ENCODE measurements around the gene ARID3A.

Gene ARID3A

DNA sequence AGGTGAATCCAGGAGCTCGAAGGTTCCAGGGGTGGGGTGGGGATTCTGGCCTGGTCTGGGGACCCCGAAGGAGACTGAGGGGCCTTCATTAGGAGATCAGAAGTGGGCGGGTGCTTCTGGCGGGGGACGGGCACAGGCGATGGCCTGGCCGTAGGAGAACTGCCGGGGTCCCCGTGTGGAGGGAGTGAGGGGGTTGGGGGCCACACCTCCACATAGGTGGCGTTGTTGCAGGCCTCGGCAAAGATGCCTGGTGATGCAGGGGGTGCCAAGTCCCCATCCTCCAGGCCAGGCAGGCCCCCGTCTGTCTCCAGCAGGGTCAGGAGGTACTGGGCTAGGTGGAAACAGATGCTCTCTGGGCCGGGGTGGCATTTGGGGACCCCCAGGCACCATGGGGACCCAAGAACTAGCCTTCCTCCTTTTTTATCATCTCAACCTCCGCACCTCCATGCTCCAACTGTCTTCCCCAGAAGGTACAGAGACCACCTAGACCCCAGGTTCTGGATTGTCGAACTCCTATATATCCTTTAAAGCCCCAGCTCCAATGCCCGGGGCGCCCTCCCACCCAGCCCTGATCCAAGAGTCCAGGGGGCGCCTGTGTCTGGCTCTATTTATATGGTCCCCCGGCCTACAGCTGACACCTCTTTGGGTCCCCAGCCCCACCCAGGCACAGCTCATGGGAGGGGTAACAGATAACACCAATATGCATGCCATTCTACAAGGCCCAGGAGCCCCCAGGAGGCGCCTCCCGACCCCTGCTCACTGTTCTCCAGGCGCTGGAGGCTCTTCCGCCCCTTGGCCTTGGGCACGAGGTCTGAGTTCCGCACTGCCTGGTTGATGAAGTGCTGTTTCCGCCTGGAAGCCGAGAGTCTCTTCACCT lies 24.4 kb upstream of the ARID3A start:
- no peak for TF ChIP-seq ZFX (IDR thresholded peaks at IDR 0.05)
- TF ChIP-seq, protein P1, sequence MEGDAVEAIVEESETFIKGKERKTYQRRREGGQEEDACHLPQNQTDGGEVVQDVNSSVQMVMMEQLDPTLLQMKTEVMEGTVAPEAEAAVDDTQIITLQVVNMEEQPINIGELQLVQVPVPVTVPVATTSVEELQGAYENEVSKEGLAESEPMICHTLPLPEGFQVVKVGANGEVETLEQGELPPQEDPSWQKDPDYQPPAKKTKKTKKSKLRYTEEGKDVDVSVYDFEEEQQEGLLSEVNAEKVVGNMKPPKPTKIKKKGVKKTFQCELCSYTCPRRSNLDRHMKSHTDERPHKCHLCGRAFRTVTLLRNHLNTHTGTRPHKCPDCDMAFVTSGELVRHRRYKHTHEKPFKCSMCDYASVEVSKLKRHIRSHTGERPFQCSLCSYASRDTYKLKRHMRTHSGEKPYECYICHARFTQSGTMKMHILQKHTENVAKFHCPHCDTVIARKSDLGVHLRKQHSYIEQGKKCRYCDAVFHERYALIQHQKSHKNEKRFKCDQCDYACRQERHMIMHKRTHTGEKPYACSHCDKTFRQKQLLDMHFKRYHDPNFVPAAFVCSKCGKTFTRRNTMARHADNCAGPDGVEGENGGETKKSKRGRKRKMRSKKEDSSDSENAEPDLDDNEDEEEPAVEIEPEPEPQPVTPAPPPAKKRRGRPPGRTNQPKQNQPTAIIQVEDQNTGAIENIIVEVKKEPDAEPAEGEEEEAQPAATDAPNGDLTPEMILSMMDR (conservative IDR thresholded peaks at IDR 0.05), result no peak

DNA sequence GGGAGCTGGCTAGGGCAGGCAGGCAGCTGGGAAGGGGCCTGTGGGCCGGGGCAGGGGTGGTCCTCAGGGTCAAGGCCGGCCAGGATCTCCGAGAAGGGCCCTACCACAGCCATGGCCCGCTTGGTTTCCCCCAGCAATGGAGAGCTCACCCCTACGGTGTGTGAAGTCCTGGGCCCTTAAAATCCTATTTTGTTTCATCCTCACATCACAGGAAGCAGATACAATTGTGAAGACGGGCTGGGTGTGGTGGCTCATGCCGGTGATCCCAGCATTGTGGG lies 23.8 kb upstream of the ARID3A start:
- no peak for TF ChIP-seq ZFX (IDR thresholded peaks at IDR 0.05)
- TF ChIP-seq, protein P1 (conservative IDR thresholded peaks at IDR 0.05), result no peak
- no peak overlapping the region for H3K27ac ChIP-seq

More for the DNA sequence above, 24.4 kb upstream of the ARID3A start:
- H3K27ac ChIP-seq, result no peak overlapping the region

DNA sequence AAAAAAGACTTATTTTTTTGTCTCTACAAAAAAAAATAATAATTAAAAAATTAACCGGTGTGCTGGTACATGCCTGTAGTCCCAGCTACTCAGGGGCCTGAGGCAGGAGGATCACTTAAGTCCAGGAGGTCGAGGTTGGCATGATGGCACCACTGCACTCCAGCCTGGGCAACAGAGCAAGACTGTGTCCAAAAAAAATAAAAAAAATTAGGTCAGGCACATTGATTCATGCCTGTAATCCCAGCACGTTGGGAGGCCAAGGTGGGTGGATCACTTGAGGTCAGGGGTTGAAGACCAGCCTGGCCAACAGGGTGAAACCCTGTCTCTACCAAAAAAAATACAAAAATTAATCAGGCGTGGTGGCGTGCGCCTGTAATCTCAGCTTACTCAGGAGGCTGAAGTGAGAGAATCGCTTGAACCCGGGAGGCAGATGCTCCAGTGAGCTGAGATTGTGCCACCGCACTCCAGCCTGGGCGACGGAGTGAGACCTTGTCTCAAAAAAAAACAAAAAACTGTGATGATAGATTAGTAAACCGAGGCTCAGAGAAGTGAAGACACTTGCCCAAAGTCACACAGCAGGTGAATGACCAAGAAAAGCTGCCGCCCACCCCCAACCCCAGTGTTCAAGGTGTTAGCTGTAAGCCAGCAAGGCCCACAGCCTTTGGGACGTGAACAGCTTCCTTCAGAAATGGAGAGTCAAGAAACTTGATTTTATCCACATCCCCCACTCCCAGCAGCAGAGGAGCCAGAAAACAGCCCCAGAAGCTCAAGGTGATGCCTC lies 23.2 kb upstream of the ARID3A start:
- no peak overlapping the region for H3K27ac ChIP-seq
- no peak for TF ChIP-seq ZFX (IDR thresholded peaks at IDR 0.05)
- TF ChIP-seq, protein P1 (conservative IDR thresholded peaks at IDR 0.05), result no peak

DNA sequence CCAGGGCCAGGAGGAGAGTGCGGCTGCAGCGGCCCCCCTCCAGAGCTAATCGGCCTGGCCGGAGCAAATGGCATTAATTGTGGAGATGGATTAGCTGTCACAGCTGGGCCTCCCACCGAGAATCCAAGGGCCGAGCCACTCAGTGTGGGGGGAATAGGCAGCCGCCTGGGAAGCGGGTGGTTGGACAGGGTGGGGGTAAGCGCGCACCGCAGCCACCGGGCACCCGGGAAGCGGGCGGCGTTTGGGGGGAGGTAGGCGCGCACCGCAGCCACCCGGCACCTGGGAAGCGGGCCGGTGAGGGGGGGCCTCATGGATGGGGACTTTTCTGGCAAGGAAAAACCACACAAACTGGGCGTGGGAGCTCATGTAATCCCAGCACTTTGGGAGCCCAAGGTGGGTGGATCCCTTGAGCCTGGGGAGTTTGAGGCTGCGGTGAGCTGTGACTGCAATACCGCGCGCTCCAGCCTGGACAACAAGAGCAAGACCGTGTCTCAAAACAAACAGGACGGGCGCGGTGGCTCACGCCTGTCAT lies 22.5 kb upstream of the ARID3A start:
- TF ChIP-seq ZFX (IDR thresholded peaks at IDR 0.05), result no peak
- TF ChIP-seq, protein P1 (conservative IDR thresholded peaks at IDR 0.05), result no peak
- no peak overlapping the region for H3K27ac ChIP-seq

DNA sequence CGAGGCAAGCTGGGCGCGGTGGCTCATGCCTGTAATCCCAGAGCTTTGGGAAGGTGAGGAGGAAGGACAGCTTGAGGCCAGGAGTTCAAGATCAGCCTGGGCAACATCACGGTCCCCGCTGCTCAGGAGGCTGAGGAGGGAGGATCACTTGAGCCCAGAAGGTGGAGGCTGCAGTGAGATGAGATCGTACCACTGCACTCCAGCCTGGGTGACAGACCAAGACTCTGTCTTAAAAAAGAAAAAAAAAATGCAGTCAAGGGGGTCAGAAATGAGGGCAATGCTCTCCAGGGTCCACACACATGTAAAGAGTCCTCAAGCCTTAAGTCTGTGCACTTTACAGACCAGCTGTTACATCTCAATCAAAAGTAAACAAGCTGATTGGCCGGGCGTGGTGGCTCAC lies 21.3 kb upstream of the ARID3A start:
- no peak overlapping the region for H3K27ac ChIP-seq
- TF ChIP-seq, protein P1 (conservative IDR thresholded peaks at IDR 0.05), result no peak
- TF ChIP-seq ZFX (IDR thresholded peaks at IDR 0.05), result no peak

DNA sequence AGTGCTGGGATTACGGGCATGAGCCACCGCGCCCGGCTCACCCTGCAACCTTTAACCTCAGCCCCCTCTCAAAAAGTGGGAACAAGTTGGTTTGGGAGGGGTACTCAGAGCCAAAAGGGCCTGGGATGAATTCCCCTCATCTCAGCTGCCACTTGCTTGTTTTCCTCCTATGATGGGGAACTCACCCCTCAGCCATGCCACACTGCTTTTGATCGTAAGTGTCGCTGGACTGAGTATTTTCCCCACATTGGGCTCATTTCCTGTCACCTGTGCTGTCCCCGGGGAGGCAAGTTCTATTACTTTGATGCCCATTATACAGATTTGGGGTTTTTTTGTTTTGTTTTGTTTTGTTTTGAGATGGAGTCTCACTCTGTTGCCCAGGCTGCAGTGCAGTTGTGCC lies 19.4 kb upstream of the ARID3A start:
- TF ChIP-seq ZFX (IDR thresholded peaks at IDR 0.05), result no peak
- TF ChIP-seq, protein P1 (conservative IDR thresholded peaks at IDR 0.05), result no peak
- no peak overlapping the region for H3K27ac ChIP-seq
